PC-9 (cell line): ENCODE data around the gene ZNF319.

Source experiments
- CTCF ChIP-seq: fragments of 200-600 bp; sonication (generic); conservative IDR thresholded peaks from 2 replicates; pipeline ENCODE4 v1.6.1; 2017; ENCODE audit warnings: mixed run types, antibody characterized with exemption, mild to moderate bottlenecking, moderate library complexity
- EZH2 ChIP-seq: fragments of 200-600 bp; sonication (generic); IDR thresholded peaks from 2 replicates; pipeline ENCODE4 v1.8.0; 2017; ENCODE audit warnings: antibody characterized with exemption, low read depth

- TF ChIP-seq CTCF: no peak
- no peak for TF ChIP-seq EZH2
Measured at GRCh38 chr16:58040496-58040846, 40.0 kb upstream of the ZNF319 start.
